ENCODE measurements around the gene CHD1. TPM values are rescaled to one million over a fixed set of nuclear protein-coding genes. Genes with fewer than 3 reads are reported as not detected.
A peak's percentile ranks its signal among the peaks of the same experiment; 100 is the strongest.

Gene CHD1
- total RNA-seq, 1 donor from 2014 or later, result 103 TPM

DNA sequence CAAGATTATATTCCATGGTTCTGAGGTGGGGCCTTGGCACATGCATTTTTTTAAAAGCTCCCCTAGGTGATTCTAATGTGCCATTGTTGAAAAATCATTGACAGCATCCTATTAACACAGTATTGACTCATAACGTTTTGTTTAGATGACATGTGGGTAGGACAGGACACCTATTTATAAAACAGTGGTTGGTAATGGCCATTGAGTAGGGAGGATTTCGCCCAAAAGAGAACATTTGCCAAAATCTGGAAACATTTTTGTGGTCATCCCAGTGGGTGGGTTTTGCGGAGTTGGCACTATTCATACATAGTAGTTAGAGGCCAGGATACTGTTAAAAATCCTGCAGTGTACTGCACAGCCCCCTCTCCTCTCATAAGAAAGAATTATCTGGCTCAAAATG, 6.4 kb upstream of the CHD1 start:
- no peak for DNase-seq

DNA sequence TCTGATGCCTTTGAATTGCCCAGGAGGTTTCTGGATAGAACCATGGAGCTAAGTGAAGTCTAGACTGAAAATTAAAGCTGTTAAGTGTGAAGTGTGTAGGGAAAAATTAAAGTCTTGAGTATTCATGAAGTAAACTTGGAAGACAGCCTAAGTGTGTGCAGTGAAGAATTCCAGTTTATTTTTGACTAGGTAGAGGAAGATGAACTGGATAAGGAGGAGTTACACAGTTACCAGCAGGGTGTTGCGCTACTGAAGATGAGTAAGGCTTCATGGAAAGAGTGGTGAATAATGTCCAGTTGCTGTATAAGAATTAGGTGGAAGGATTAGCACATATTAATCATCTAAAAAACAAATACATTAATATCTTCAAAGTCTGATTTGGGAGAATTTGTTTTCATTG, 5.7 kb upstream of the CHD1 start:
- DNase-seq, result no peak

DNA sequence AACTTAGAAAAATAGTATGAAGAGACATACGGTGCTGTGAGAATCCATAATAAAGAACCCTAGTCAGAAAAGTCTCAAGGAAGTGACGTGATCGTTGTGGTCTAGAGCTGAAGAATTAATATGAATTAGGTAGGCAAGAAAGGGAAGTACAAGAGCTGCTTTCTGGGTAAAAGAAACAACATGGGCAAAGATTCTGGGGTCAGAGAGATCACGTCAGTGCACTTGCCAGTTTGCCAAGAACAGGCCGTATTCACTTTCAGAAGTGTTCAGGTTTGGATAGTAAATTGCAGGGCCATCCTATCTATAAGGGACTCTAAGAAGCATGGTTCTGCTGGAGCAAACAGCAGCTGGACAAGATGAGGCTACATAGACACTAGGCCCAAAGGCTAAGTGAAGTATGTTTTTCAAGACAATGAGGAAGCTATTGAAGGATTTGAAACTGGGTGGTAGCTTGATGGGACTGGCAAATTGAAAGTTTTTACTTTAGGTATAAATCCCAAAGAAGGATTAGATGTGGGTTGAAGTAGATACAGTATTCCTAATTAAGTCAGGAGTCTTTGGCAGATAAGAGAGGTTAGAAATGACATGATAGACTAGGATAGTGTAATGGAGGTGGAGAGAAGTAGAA, 4.8 kb upstream of the CHD1 start:
- DNase-seq, result no peak

DNA sequence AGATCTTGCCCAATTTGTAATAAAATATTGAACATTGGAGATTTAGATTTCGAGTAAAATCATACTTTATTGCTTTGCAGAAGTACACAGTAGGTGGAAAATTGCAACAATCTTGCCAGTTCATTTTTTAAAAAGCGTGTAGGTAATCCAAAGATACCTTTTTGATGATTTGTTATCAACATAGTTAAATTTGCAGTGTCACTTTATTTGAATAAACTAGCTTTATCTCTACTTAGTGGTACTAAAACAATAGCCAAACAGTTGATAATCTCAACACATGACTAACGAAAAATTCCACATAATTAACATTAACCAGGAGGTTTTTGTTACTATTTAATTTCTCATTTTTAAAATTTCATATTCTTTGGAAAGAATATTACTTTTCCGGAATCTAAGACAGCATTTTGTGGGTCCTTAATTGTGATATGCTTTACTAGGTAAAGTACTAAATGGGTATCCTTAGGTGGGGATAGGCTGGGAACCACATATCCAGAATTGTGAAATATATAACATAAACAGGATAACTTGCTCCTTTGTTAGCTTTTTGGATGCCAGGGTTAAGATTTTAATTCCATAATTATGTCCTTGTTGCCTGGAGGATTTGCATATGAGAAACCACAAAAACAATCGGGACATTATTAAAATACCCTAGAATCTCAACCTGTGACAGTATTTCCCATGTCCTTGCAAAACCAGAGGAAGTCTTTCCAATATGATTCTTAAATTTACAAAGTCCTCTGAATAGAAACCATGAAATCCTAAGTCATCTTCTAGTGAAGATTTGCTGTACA, 2.4 kb upstream of the CHD1 start:
- no peak for DNase-seq

DNA sequence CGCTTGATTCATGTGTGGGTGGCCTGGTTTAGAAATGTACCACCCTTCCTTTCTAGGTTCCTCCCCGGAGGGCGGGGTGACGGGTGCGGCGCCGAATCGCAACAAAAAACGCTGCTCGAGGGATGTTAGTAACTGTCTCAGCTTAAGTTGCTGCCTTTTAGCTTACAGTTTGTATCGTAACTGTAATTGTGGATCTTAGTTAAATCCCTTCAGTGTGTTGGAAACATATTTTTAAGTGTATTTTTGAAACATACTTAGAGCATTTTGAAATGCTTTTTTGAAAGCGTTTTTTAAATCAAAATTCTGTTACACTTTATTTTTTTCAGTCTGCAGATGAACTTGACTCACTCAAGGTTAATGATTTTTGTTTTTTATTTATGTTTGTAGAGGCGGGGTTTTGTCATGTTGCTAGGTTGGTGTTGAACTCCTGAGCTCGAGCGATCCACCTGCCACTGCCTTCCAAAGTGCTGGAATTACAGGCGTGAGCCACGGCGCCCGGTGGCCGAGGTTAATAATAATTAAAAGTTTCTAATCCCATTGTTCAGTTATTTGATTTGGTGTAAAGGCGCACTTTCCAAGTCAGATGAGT, 997 bp upstream of the CHD1 start:
- DNase-seq, result no peak

DNA sequence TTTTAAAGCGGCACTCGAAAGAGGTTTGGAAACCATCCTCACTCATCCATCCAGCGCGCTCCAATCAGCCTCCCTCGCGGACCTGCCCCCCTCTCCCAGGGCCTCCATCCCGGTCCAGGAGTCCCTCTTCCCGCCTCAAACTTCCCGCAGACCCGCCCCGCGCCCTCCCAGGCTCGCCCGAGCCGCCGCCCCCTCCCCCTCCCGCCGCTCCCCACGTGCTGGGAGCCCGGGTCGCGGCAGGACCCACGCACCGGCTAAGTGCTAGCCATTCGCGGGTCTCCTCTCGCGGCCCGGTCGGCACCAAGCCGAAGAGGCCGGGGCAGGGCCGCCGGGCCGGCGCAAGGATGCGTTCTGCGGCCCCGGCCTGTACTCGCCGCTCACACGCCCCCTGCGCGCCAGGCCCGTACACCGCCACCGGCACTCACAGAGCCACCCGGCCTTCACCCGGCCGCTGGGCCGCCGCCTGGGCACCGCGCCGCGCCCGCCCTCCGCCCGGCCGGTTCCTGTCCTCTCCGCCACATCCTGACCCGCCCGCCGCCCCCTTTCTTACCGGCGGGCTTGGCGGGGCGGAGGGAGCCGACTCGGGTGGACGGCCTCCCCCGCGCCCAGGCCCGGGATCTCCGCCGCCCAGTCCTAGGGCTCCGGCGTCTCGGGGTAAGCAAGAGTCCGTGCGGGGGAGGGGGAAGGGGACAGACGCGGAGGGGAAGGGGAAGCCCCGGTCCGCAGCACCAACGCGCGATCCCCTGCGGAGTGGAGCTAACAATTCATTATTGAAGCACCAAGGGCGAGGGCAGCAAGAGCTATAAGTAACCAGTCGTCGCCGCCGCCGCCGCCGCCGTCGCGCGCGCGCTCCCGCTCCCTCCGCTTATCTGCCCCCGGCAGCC, 576 bp downstream of the CHD1 start:
- peak; percentile 65 for DNase-seq

DNA sequence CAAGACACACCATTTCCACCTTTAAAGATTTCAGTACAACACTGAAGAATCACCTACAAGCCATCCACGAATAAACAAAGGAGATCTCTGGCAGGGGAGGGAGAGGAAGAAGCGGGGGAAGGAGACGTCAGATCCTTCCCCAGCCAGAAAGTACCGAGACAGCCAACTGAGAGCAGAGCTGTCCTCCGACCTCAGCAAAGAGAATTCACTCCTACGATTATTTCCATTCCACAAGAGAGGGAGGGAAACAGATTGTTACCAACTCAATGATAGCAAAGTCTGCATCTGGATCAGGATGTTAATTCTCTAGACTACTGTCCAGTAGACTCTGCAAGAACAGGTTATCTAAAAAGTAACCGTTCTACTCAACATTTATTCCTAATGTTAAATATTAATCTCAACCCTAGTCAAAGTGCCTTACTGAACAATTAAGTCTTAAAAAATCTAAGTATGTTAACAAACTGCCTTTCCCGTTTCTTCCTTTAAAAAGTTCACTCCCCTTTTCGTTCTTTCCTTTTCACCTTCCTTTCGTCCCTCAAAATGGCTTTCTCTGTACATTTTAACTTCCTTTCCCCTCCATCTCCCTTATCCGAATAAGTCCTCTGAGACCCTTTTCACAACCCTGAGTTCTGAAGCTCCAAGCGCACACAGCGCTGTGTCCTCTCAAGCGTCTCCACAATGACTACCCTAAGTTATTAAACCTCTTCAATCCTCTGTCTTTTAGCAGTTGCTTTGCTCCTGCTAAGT, 1.4 kb downstream of the CHD1 start:
- DNase-seq, result peak; percentile 38

DNA sequence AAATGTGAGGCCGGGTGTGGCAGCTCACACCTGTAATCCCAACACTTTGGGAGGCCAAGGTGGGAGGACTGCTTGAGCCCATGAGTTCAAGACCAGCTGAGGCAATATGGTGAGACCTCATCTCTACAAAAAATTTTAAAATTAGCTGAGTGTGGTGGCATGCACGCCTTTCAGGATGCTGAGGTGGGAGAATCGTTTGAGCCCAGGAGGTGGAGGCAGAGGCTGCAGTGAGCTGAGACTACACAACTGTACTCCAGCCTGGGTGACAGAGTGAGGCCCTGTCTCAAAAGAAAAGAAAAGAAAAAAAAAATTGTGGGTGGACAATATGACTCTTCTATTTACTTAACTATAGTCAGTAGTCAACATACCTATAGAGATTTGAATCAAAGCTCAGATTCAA, 4.8 kb downstream of the CHD1 start:
- no peak for DNase-seq

DNA sequence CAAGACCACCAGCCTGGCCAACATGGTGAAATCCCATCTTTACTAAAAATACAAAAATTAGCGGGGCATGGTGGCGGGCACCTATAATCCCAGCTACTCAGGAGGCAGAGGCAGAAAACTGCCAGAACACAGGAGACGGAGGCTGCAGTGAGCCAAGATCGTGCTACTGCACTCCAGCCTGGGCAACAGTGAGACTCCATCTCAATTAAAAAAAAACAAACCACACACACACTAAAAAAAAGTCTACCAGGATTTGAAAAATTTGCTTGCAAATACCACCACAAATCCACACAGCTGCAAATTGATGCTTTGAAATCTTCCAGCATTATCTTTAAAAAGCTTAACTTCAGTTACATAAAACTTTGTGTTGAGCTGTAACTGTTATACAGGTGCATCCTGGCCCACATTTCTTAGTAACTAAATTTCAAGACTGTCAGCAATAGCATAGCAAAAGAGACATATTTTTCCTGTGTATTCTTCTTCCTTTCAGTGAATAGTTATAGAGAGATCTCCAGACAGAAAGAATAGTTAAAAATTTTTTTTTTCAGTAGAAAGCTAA, 6.8 kb downstream of the CHD1 start:
- DNase-seq, result no peak

DNA sequence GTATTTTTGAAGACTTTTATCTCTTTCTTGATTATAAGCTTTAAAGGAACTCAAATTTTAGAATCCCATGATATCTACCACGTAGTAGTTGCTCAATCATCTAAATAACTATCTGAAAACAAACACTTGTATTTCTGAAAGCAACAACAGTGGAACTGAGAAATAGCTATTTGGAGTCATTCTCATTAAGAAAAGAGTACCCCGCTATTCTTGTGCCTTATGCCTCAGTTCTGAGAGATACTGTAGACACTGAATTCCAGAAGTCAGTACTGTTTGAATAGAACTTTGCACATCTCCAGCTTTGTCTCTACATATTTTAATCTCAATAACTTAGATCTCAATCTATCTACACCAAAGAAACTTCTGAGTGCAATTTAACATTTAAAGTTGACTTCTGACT, 11.4 kb downstream of the CHD1 start:
- no peak for DNase-seq

DNA sequence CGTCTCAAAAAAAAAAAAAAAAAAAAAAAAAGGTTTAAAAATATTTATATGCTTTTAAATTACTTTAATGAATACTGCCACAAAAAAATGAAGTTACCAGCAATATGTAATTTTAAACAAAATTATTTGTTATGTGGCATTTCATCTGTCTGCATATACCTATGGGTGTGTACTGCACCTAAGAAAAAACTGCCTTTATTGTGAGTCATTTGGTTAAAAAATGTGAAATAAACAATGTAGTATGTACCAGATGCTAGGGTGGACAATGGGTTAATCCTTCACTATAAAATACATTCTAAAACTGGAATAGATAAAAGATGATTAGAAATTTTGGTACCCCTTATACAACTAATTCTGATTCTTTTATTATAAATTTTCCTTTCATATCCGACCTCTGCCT, 12.3 kb downstream of the CHD1 start:
- no peak for DNase-seq

DNA sequence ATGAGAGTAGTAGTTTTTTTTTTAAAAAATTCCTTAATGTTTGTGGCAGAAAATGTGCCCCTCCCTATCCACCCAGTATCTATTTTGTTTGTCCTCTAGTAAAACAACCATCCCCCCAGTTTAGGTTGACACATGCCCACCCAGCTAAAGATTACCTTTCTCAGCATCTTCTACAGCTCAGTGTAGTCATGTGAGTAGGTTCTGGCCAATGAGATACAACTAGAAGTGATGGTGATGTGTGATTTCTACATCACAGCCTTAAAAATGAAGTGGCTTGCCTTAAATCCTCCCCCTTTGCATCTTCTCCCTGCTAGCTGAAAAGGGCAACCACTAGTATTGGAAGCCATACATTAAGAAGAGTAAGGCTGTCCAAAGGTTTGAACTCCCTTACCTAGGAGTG, 14.9 kb downstream of the CHD1 start:
- no peak for DNase-seq

DNA sequence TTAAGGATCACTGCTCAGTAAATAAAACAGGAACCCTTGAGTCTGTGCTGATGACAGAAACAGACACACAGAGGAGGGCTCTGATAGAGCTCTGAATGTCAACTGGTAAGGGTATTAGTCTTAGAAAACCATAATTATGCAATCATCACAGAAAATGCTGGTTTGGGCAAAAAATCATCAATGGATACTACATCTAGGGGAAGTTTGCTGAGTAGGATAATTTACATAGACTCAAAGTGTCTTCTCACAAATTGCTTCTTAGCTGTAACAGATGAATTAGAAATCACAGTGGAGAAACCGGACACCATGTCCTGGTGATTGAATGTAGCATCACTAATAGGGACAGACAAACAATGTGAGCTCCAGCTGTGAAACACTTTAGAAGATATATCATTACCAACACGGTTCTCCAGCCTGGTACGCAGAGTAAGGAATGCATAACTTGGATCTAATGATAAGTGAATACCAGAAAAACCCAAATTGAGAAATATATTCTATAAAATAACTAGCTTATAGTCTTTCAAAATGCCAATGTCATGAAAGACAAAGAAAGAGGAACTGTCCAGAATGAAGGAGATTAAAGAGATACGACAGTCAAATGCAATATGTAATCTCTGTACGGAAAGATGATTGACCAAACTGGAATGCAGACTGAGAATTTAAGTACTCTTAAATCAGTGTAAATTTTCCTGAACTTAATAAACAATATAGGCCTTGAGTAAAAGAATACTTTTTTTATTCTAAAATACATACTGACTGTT, 17.3 kb downstream of the CHD1 start:
- DNase-seq, result no peak

DNA sequence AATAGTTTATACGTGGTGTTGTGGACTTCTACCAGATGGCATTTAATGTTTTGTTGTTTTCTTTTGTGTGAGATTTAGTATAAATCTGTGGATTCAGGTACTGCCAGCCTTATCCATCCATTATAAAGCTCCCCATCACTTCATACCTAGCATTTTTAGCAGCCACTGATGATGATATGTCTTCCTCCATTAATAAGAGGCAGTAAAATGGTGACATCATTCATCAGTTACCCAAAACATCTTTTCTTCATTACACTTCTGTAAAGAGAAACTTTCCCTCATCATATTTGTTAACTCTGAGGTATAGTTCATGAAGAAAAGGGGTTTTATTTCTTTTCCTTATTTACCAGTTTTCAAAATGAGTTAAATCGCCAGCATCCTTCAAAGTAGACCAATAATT, 19.4 kb downstream of the CHD1 start:
- DNase-seq, result no peak

DNA sequence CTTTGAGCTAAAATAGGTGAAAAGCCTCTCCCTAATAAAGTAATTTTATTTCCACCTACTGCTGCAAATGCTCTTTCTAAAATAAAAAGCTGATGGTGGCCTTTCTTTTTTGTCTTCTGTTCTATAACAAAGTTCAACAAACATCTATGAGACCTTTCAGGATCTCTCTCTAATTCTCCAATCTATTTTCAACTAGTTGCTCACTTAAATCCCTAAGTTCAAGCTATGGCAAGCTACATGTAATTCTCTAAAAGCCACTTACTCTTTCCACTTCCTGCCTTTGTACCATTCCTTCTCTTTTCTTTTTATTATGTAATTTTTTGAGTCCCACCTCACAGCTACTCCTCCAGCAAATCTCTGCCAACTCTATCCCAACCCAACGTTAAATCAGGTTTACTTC, 20.9 kb downstream of the CHD1 start:
- DNase-seq, result no peak

DNA sequence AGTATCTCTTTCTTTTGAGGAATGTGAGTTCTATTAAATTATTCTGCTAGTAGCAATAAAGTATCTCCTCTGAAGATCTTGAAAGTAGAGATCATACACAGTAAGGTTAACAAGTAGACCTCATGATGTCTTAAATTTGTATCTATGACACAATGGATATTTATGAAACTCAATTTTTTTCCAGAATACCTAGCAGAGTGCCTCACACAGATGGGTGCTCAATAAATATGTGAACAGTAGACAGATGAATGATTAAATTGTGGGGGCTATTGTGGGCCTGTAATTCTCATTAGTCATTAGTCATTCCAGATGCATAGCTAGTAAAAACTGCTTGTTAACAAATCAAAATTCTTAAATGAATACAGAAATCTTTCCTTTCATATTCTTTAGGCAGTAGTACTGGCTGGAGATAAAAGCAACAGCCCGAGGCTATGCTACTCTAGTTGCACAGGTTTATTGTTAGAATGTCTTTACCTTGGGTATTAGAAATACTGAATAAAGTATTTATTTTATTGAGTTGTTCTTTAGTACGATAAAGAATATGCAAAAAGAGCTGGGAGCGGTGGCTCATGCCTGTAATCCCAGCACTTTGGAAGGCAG, 22.0 kb downstream of the CHD1 start:
- no peak for DNase-seq

DNA sequence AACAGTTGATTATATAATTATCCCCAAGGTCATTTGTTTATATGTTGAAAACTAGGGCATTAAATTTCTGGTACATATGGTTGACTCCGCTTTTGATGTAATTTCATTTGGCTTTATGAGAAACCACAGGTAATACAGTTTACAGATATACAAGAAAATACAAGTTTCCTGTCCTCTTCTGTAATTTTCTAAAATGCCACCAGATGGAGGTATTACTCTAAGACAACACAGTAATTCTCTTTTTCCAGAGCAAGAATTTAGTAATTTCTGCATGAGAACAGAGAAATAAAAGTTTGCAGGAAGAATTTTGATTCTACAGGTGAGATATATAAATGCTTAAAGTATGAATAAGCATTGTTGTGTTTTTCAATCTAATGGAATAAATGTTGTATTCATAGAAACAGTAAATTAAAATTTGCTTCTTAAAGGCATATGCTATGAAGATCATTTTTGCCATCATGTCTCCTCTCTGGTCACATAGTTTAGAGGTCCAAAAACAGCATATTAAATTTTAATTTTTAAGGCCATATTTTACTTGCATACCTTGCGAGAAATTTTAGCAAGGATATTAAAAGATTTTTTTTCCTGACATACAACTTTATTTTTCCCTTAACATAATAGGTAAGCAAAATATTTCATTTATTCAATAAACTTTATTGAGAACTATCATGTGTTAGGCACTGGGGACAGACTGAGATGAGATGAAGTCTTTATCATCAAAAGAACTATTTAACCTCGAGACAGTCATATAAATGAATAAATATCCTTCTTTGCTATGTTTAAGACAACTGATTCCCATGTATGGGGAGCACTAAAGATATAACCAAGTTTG, 22.7 kb downstream of the CHD1 start:
- DNase-seq, result peak; percentile 63

DNA sequence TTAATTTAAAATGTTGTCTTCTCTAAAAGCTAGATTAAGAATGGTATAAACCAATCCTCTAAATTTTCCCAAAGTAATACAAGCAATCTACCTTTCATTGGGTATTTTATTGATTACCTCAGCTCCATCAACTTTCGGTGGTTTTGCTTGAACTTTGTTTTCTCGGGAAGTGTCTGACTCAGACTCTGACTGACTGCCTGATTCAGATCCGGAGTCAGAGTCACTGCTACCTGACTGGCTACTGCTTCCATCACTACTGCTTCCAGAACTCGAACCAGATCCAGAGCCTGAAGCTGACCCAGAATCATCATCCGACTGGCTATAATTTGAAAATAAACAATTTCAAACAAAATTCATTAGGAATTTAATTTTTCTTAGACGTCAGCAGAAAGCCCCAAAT, 24.0 kb downstream of the CHD1 start:
- DNase-seq, result no peak

DNA sequence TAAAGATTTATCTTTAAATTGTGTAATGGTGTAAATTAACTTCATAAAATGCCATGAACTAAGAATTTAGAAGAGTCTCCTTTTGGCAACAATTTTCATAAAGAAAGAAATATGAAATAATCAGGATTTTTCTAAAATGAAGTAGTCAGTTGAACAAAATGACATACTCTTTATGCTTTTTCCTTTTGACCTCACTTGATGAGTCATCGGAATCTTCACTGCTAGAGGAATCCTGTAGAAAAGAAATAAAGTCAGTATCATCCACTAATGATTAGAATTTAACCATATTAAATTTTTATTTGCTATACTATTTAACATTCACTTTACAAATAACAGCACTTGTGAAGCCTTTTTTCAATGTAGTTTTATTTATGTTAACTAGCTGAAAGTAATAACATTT, 26.1 kb downstream of the CHD1 start:
- no peak for DNase-seq

DNA sequence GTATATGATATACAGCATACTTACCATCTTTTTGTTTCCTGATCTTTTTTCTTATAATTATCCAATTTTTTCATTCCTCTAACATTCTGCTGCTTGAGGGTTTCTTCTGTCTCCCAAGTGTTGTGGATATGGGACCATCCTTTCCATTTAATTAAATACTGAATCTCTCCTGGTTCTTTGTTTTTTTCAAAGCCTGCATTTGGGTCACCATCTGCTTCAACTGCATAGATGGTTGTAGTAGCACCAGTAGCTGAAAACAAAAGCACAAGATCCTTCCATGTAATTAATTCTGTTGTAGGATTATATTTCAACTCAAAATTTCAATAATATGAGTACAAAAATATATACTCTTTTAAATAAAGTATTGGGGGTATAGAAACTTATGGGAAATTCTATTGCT, 29.4 kb downstream of the CHD1 start:
- DNase-seq, result no peak
